Astrocyte (in vitro differentiated cells and primary cell): Measurements from ENCODE around the gene NDUFS1. TPM values are rescaled to one million over a fixed set of nuclear protein-coding genes. Genes with fewer than 3 reads are reported as not detected.

Experiments used
- DNase-seq: peaks from one replicate; pipeline ENCODE4 v3.0.0-alpha.2; 2010; ENCODE audit warnings: low read depth
- FAIRE-seq: peaks from 2 replicates; lab custom pipeline; 2011; peaks lifted over from hg19 to GRCh38; lab: Jason Lieb, UNC
- H2AFZ ChIP-seq: 2 replicates; pipeline ENCODE4 v1.6.0; 2012; ENCODE audit warnings: low read depth, low read length, inconsistent platforms
- H3K27ac ChIP-seq: 2 replicates; pipeline ENCODE4 v1.5.1; 2011; ENCODE audit warnings: low read depth, low read length, inconsistent platforms
- H3K27me3 ChIP-seq: 2 replicates; pipeline ENCODE4 v1.6.0; 2011; ENCODE audit warnings: low read length, inconsistent platforms; ENCODE audit not compliant: insufficient read depth
- H3K36me3 ChIP-seq: 2 replicates; pipeline ENCODE4 v1.5.1; 2011; ENCODE audit warnings: low read length, inconsistent platforms; ENCODE audit not compliant: insufficient read depth
- H3K4me1 ChIP-seq: 2 replicates; pipeline ENCODE4 v1.5.1; 2011; ENCODE audit warnings: low read length, inconsistent platforms; ENCODE audit not compliant: insufficient read depth
- H3K4me2 ChIP-seq: 2 replicates; pipeline ENCODE4 v1.6.0; 2012; ENCODE audit warnings: low read length, inconsistent platforms
- H3K4me3 ChIP-seq: 2 replicates; pipeline ENCODE4 v1.5.1; 2011; ENCODE audit warnings: low read depth, mild to moderate bottlenecking, low read length, inconsistent platforms; ENCODE audit not compliant: insufficient read depth
- H3K79me2 ChIP-seq: 2 replicates; pipeline ENCODE4 v1.6.0; 2012; ENCODE audit warnings: mild to moderate bottlenecking, low read length, inconsistent platforms; ENCODE audit not compliant: insufficient read depth
- H3K9ac ChIP-seq: 2 replicates; pipeline ENCODE4 v1.6.0; 2012; ENCODE audit warnings: mild to moderate bottlenecking, low read length, inconsistent platforms
- H3K9me3 ChIP-seq: 2 replicates; pipeline ENCODE4 v1.5.1; 2012; ENCODE audit warnings: low read depth, mild to moderate bottlenecking, low read length, inconsistent platforms; ENCODE audit not compliant: insufficient read depth
- H4K20me1 ChIP-seq: 2 replicates; pipeline ENCODE4 v1.6.0; 2012; ENCODE audit warnings: low read length, inconsistent platforms; ENCODE audit not compliant: insufficient read depth
- H3K27ac Mint-ChIP-seq: one replicate; pipeline ENCODE4 v1.8.0; 2021; ENCODE audit warnings: mild to moderate bottlenecking, mixed read lengths; ENCODE audit not compliant: unreplicated experiment
- H3K27me3 Mint-ChIP-seq: one replicate; pipeline ENCODE4 v1.8.0; 2021; ENCODE audit warnings: low read depth, mixed read lengths; ENCODE audit not compliant: unreplicated experiment
- H3K36me3 Mint-ChIP-seq: one replicate; pipeline ENCODE4 v1.8.0; 2021; ENCODE audit warnings: low read depth, mixed read lengths; ENCODE audit not compliant: unreplicated experiment
- H3K4me1 Mint-ChIP-seq: one replicate; pipeline ENCODE4 v1.8.0; 2021; ENCODE audit warnings: low read depth, mixed read lengths; ENCODE audit not compliant: unreplicated experiment
- H3K4me3 Mint-ChIP-seq: one replicate; pipeline ENCODE4 v1.8.0; 2021; ENCODE audit warnings: mild to moderate bottlenecking, moderate library complexity, mixed read lengths; ENCODE audit not compliant: unreplicated experiment
- H3K9me3 Mint-ChIP-seq: one replicate; pipeline ENCODE4 v1.8.0; 2021; ENCODE audit warnings: mild to moderate bottlenecking, mixed read lengths; ENCODE audit not compliant: unreplicated experiment
- CTCF ChIP-seq: IDR thresholded peaks from 2 replicates; pipeline ENCODE4 v1.5.1; 2011; ENCODE audit warnings: low read depth, mild to moderate bottlenecking, inconsistent platforms, low read length, moderate library complexity; ENCODE audit not compliant: insufficient read depth
- EZH2 ChIP-seq: IDR thresholded peaks from 2 replicates; pipeline ENCODE4 v1.6.1; 2012; ENCODE audit warnings: mild to moderate bottlenecking, low read length, inconsistent platforms; ENCODE audit not compliant: insufficient read depth
- total RNA-seq: library from RNA; stranded (reverse); gene quantifications from 2 replicates; pipeline ENCODE4 v1.2.1, GENCODE V29; 2021

Gene NDUFS1
- total RNA-seq, 1 donor from 2014 or later, result 100 TPM

GRCh38 chr2:206083602-206084438 is 75.4 kb downstream of the NDUFS1 start:
- no peaks in the 10 kb centered on the region for H3K9me3 ChIP-seq
- no peaks in the 10 kb centered on the region for H3K27me3 Mint-ChIP-seq
- H3K36me3 ChIP-seq, result peaks cover 2% of the 10 kb centered on the region
- H3K9ac ChIP-seq, result peak overlapping the region; percentile 100
- no peak for FAIRE-seq
- DNase-seq, result no peak
- H3K4me2 ChIP-seq, result peak overlapping the region; percentile 98
- no peaks in the 10 kb centered on the region for H3K36me3 Mint-ChIP-seq
- peaks cover 80% of the 10 kb centered on the region for H3K79me2 ChIP-seq
- H2AFZ ChIP-seq, result no peak overlapping the region
- no peak for TF ChIP-seq CTCF
- no peak for TF ChIP-seq EZH2
- peaks cover 8% of the 10 kb centered on the region for H3K4me1 Mint-ChIP-seq
- H3K4me3 ChIP-seq, result peak overlapping the region; percentile 98
- H3K27me3 ChIP-seq, result no peaks in the 10 kb centered on the region
- H3K27ac Mint-ChIP-seq, result peak overlapping the region; percentile 98
- H3K4me3 Mint-ChIP-seq, result peak overlapping the region; percentile 99
- H4K20me1 ChIP-seq, result peaks cover 24% of the 10 kb centered on the region
- H3K4me1 ChIP-seq, result peaks cover 8% of the 10 kb centered on the region
- peak overlapping the region; percentile 97 for H3K27ac ChIP-seq
- no peaks in the 10 kb centered on the region for H3K9me3 Mint-ChIP-seq

- Mint-ChIP-seq H3K27ac (no peak overlapping the region), H3K4me3 (no peak overlapping the region), H3K36me3 (no peaks in the 10 kb centered on the region), H3K27me3 (no peaks in the 10 kb centered on the region), H3K4me1 (peaks cover 12% of the 10 kb centered on the region), H3K9me3 (no peaks in the 10 kb centered on the region)
- Histone ChIP-seq H3K9ac (no peak overlapping the region), H3K9me3 (no peaks in the 10 kb centered on the region), H2AFZ (no peak overlapping the region), H3K4me3 (no peak overlapping the region), H3K27ac (no peak overlapping the region), H3K27me3 (no peaks in the 10 kb centered on the region), H3K36me3 (no peaks in the 10 kb centered on the region), H3K4me1 (peaks cover 8% of the 10 kb centered on the region), H3K79me2 (peaks cover 80% of the 10 kb centered on the region), H4K20me1 (peaks cover 28% of the 10 kb centered on the region), H3K4me2 (no peak overlapping the region)
- TF ChIP-seq CTCF, result no peak
- DNase-seq (no peak), FAIRE-seq (no peak)
These were observed 76.9 kb downstream of the NDUFS1 start for GRCh38 chr2:206082298-206082843.

- H3K27me3 ChIP-seq, result no peaks in the 10 kb centered on the region
- peaks cover 13% of the 10 kb centered on the region for H3K4me1 Mint-ChIP-seq
- H3K27ac Mint-ChIP-seq, result no peak overlapping the region
- H3K4me1 ChIP-seq, result peaks cover 5% of the 10 kb centered on the region
- H4K20me1 ChIP-seq, result peaks cover 32% of the 10 kb centered on the region
- H3K36me3 ChIP-seq, result no peaks in the 10 kb centered on the region
- H3K27ac ChIP-seq, result no peak overlapping the region
- H3K79me2 ChIP-seq, result peaks cover 82% of the 10 kb centered on the region
- no peak overlapping the region for H3K4me3 Mint-ChIP-seq
- no peak overlapping the region for H3K4me2 ChIP-seq
- H3K36me3 Mint-ChIP-seq, result no peaks in the 10 kb centered on the region
- H3K9ac ChIP-seq, result no peak overlapping the region
- TF ChIP-seq CTCF (no peak), EZH2 (no peak)
- H3K4me3 ChIP-seq, result no peak overlapping the region
- no peak overlapping the region for H2AFZ ChIP-seq
- FAIRE-seq (no peak), DNase-seq (no peak)
- H3K27me3 Mint-ChIP-seq, result no peaks in the 10 kb centered on the region
- no peaks in the 10 kb centered on the region for H3K9me3 ChIP-seq
- no peaks in the 10 kb centered on the region for H3K9me3 Mint-ChIP-seq
These were observed 78.3 kb downstream of the NDUFS1 start for GRCh38 chr2:206080927-206081326.
